Pancreas (tissue), 10 donors: Measurements from ENCODE around the gene WBP1L. TPM values are rescaled to one million over a fixed set of nuclear protein-coding genes. Genes with fewer than 3 reads are reported as not detected.

Experiments used
- ATAC-seq, 4 donors: fragments of 200-7000 bp; cut with Tn5 transposase; one replicate each; pipeline versions ENCODE4 v1.8.0 to v1.9.1; 2020; ENCODE audit warnings: mild to moderate bottlenecking in 4 of 4, moderate library complexity in 4 of 4
- DNase-seq, 6 donors: peaks; one replicate each; pipeline ENCODE4 v3.0.0-alpha.2; 2020
- FAIRE-seq: peaks from 2 replicates; lab custom pipeline; 2012; peaks lifted over from hg19 to GRCh38; lab: Jason Lieb, UNC
- H3K27ac ChIP-seq, 4 donors: fragments of 200-600 bp; sonication (generic); 1 replicate in 3 of 4; 2 replicates in 1 of 4; pipeline versions ENCODE4 v1.5.0 to v1.8.0; 2020
- H3K27me3 ChIP-seq, 4 donors: fragments of 200-600 bp; one replicate each; pipeline ENCODE4 v1.8.0; 2021
- H3K36me3 ChIP-seq, 3 donors: fragments of 200-600 bp; sonication (generic) in 1 of 3; one replicate each; pipeline versions ENCODE4 v1.5.0 to v1.8.0; 2020 to 2021
- H3K4me1 ChIP-seq, 3 donors: fragments of 200-600 bp; one replicate each; pipeline ENCODE4 v1.8.0; 2021
- H3K4me3 ChIP-seq, 4 donors: fragments of 200-600 bp; sonication (generic) in 2 of 4; one replicate each; pipeline versions ENCODE4 v1.5.0 to v1.8.0; 2020 to 2021
- H3K9me3 ChIP-seq, 4 donors: fragments of 200-600 bp; one replicate each; pipeline ENCODE4 v1.8.0; 2021
- CTCF ChIP-seq, 4 donors: fragments of 200-600 bp; sonication (generic) in 3 of 4; IDR thresholded peaks; one replicate each; pipeline versions ENCODE4 v1.5.0 to v1.8.0; 2021; ENCODE audit warnings: antibody characterized with exemption in 4 of 4
- WGBS, 2 donors: extraction: QIAGEN DNeasy Blood & Tissue Kit; methylation state at CpG; one replicate each; pipeline ENCODE4 v1.1.7; 2013; 5-methylcytosine and 5-hydroxymethylcytosine counted together
- intact Hi-C, 3 donors: fragments of 100-400 bp; cut with DNase I; formaldehyde crosslinking; loops; one replicate each; pipeline versions ENCODE4 v1.11.1 to v1.14.2; 2022
- polyA plus RNA-seq, 2 donors: library from polyadenylated mRNA; stranded (reverse); fragments of 200-250 nt; gene quantifications; one replicate each; pipeline ENCODE4 v1.2.3, GENCODE V29; 2013
- total RNA-seq, 6 donors: library from RNA; stranded (reverse); fragmentation: NEBNext Ultra II Directional in 4 of 6; extraction: Animal tissue kit (Norgen Biotek cat#: 25700) in 4 of 6; gene quantifications; one replicate each; pipeline versions ENCODE4 v1.2.1 to v1.2.4, GENCODE V29; 2021 to 2023
- donor health status: healthy with polysubstance abuse.
- donor health status: DM: no; HTN: no; CAD: no; lungs with moderate emphysema.
- donor health status: DM: no; HTN: no; CAD: no.
- donor health status: control.
- donor health status: control.
- donor health status: Bipolar disorder and iron deficiency.
- donor health status: DM: yes; HTN: yes; CAD: no.
- donor health status: DM: no; HTN: no; CAD: no.
- donor health status: DM: no; HTN: no; CAD: no.
- donor health status: DM: yes; HTN: yes; CAD: no.

Gene WBP1L
- total and polyA plus RNA-seq, 8 donors = 9.0 to 27.3 (median 10.8) TPM

GRCh38 chr10:102767428-102768160, 23.8 kb downstream of the WBP1L start:
- intact Hi-C loops = no loop called here
- H3K27me3 ChIP-seq = no peaks in the 10 kb centered on the region
- H3K27ac ChIP-seq = no peak overlapping the region
- DNase-seq (no peak), FAIRE-seq (no peak), ATAC-seq (no peak)
- TF ChIP-seq CTCF (IDR thresholded peaks at IDR 0.05) = no peak
- H3K9me3 ChIP-seq = no peaks in the 10 kb centered on the region
- no peaks in the 10 kb centered on the region for H3K36me3 ChIP-seq
- WGBS, 2 donors = 90 to 94% methylated on average over 9 of the region's 9 CpGs
- no peak overlapping the region for H3K4me3 ChIP-seq
- H3K4me1 ChIP-seq = peaks cover 15 to 23% (median 16%) of the 10 kb centered on the region in 3 donors

- H3K36me3 ChIP-seq = no peaks in the 10 kb centered on the region
- H3K27ac ChIP-seq = peak overlapping the region in 1 of 4 donors; percentile 24
- no peak for DNase-seq
- WGBS, 2 donors = 36 to 38% methylated on average over 7 of the region's 7 CpGs
- no peak overlapping the region for H3K4me3 ChIP-seq
- H3K4me1 ChIP-seq = peaks cover 22 to 31% (median 23%) of the 10 kb centered on the region in 3 donors
- FAIRE-seq = no peak
- TF ChIP-seq CTCF (IDR thresholded peaks at IDR 0.05) = no peak
- no peaks in the 10 kb centered on the region for H3K9me3 ChIP-seq
- peak; percentile 42 to 49 (median 44) for ATAC-seq
- intact Hi-C loops = no loop called here
- no peaks in the 10 kb centered on the region for H3K27me3 ChIP-seq
Observed at GRCh38 chr10:102769375-102770107, 25.8 kb downstream of the WBP1L start.

GRCh38 chr10:102770108-102770482, 26.3 kb downstream of the WBP1L start:
- peaks cover 28 to 34% (median 28%) of the 10 kb centered on the region in 3 donors for H3K4me1 ChIP-seq
- no peak for TF ChIP-seq CTCF (IDR thresholded peaks at IDR 0.05)

GRCh38 chr10:102770792-102771191, 27.0 kb downstream of the WBP1L start:
- Histone ChIP-seq H3K27me3 (no peaks in the 10 kb centered on the region), H3K27ac (peak overlapping the region in 3 of 4 donors; percentile 7 to 31 (median 26)), H3K36me3 (no peaks in the 10 kb centered on the region), H3K4me1 (peaks cover 33 to 41% (median 35%) of the 10 kb centered on the region in 3 donors), H3K4me3 (no peak overlapping the region), H3K9me3 (no peaks in the 10 kb centered on the region)
- no peak for TF ChIP-seq CTCF (IDR thresholded peaks at IDR 0.05)
- WGBS, 2 donors = 13 to 21% methylated on average over 1 of the region's 1 CpG
- DNase-seq (peak in 3 of 6 donors; percentile 45 to 55 (median 50)), FAIRE-seq (no peak), ATAC-seq (peak; percentile 36 to 71 (median 60))
- intact Hi-C loops = no loop called here

More at GRCh38 chr10:102770108-102770482, 26.3 kb downstream of the WBP1L start:
- H3K4me3 ChIP-seq = no peak overlapping the region
- no peaks in the 10 kb centered on the region for H3K27me3 ChIP-seq
- no peak for ATAC-seq
- no peaks in the 10 kb centered on the region for H3K9me3 ChIP-seq
- 52 to 55% methylated on average over 3 of the region's 3 CpGs for WGBS, 2 donors
- FAIRE-seq = no peak
- peak overlapping the region in 3 of 4 donors; percentile 7 to 31 (median 24) for H3K27ac ChIP-seq
- DNase-seq = no peak
- no peaks in the 10 kb centered on the region for H3K36me3 ChIP-seq
- intact Hi-C loops = no loop called here
